Skeletal muscle tissue (tissue), 4 donors: ENCODE results near the gene BIK. TPM values are rescaled to one million over a fixed set of nuclear protein-coding genes. Genes with fewer than 3 reads are reported as not detected.

ENCODE experiments used
- H3K27ac ChIP-seq: one replicate; pipeline ENCODE4 v1.7.0; 2013; ENCODE audit warnings: mild to moderate bottlenecking, low read depth, low read length, inconsistent platforms
- H3K27me3 ChIP-seq, 3 donors: one replicate each; pipeline ENCODE4 v1.7.0; 2013; ENCODE audit warnings: low read length in 3 of 3; ENCODE audit not compliant: control insufficient read depth in 3 of 3, insufficient read depth in 3 of 3
- H3K36me3 ChIP-seq, 3 donors: one replicate each; pipeline ENCODE4 v1.7.0; 2013; ENCODE audit warnings: low read length in 3 of 3; ENCODE audit not compliant: control insufficient read depth in 3 of 3, insufficient read depth in 3 of 3
- H3K4me1 ChIP-seq, 3 donors: one replicate each; pipeline ENCODE4 v1.7.0; 2013; ENCODE audit warnings: low read length in 3 of 3, mild to moderate bottlenecking in 3 of 3; ENCODE audit not compliant: control insufficient read depth in 3 of 3, insufficient read depth in 3 of 3
- H3K4me3 ChIP-seq, 3 donors: one replicate each; pipeline ENCODE4 v1.7.0; 2013; ENCODE audit warnings: low read length in 3 of 3
- H3K9ac ChIP-seq, 3 donors: one replicate each; pipeline ENCODE4 v1.7.0; 2013; ENCODE audit warnings: low read length in 3 of 3, mild to moderate bottlenecking in 3 of 3, moderate library complexity in 2 of 3, low read depth in 1 of 3
- H3K9me3 ChIP-seq, 3 donors: one replicate each; pipeline ENCODE4 v1.7.0; 2013; ENCODE audit warnings: low read length in 3 of 3; ENCODE audit not compliant: control insufficient read depth in 3 of 3
- total RNA-seq: library from RNA; depleted of rRNA; stranded (reverse); fragments of >200 nt; gene quantifications from one replicate; pipeline ENCODE4 v1.2.3, GENCODE V29; 2014
- donor health status: Osteomylitis.

BIK gene
- total RNA-seq, 1 donor from 2014 or later, result 0.52 TPM

- Histone ChIP-seq H3K27me3 (no peaks in the 10 kb centered on the region), H3K4me3 (no peak overlapping the region), H3K9ac (no peak overlapping the region), H3K27ac (no peak overlapping the region), H3K9me3 (no peaks in the 10 kb centered on the region), H3K36me3 (peaks cover 21 to 30% (median 28%) of the 10 kb centered on the region in 3 donors), H3K4me1 (peaks cover 8 to 11% (median 11%) of the 10 kb centered on the region in 3 donors)
Observed at GRCh38 chr22:43166132-43166930, 55.8 kb downstream of the BIK start.

GRCh38 chr22:43167001-43167589 lies 56.5 kb downstream of the BIK start:
- Histone ChIP-seq H3K27me3 (no peaks in the 10 kb centered on the region), H3K36me3 (peaks cover 29 to 38% (median 36%) of the 10 kb centered on the region in 3 donors), H3K9ac (no peak overlapping the region)

GRCh38 chr22:43168471-43169309 lies 58.1 kb downstream of the BIK start:
- peaks cover 37 to 52% (median 40%) of the 10 kb centered on the region in 3 donors for H3K36me3 ChIP-seq
- H3K27me3 ChIP-seq, result no peaks in the 10 kb centered on the region
- H3K9ac ChIP-seq, result no peak overlapping the region
- H3K9me3 ChIP-seq, result no peaks in the 10 kb centered on the region
- H3K27ac ChIP-seq, result no peak overlapping the region
- H3K4me1 ChIP-seq, result peaks cover 3 to 6% (median 6%) of the 10 kb centered on the region in 3 donors
- no peak overlapping the region for H3K4me3 ChIP-seq

More at GRCh38 chr22:43167001-43167589, 56.5 kb downstream of the BIK start:
- Histone ChIP-seq H3K4me3 (no peak overlapping the region), H3K9me3 (no peaks in the 10 kb centered on the region), H3K4me1 (peaks cover 8 to 11% (median 11%) of the 10 kb centered on the region in 3 donors), H3K27ac (no peak overlapping the region)

- peaks cover 0 to 2% (median 0%) of the 10 kb centered on the region in 3 donors for H3K4me1 ChIP-seq
- H3K36me3 ChIP-seq, result peaks cover 45 to 60% (median 46%) of the 10 kb centered on the region in 3 donors
Observed at GRCh38 chr22:43169310-43170130, 59.0 kb downstream of the BIK start.

DNA sequence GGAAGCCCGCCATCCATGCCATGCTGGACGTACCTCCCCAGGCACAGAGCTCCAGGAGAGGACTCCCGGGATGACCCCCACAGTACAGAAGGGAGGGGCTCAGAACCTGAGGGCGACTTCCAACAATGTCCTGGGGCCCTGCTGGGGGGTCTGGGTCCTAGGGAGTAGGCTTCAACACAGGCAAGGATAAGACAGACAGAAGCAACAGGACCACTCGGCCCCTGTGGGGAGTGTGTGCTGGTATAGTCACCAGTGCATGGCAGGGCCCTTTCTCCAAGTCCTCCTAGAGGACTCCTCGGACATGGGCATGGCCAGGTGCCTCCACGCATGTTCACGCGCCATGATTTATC lies 59.6 kb downstream of the BIK start:
- Histone ChIP-seq H3K4me1 (no peaks in the 10 kb centered on the region), H3K4me3 (no peak overlapping the region), H3K27me3 (no peaks in the 10 kb centered on the region), H3K36me3 (peaks cover 47 to 66% (median 47%) of the 10 kb centered on the region in 3 donors), H3K27ac (no peak overlapping the region), H3K9me3 (no peaks in the 10 kb centered on the region), H3K9ac (no peak overlapping the region)

More at GRCh38 chr22:43169310-43170130, 59.0 kb downstream of the BIK start:
- H3K9ac ChIP-seq, result no peak overlapping the region
- no peaks in the 10 kb centered on the region for H3K9me3 ChIP-seq
- H3K27ac ChIP-seq, result no peak overlapping the region
- no peak overlapping the region for H3K4me3 ChIP-seq
- no peaks in the 10 kb centered on the region for H3K27me3 ChIP-seq

GRCh38 chr22:43171019-43171491 lies 60.5 kb downstream of the BIK start:
- Histone ChIP-seq H3K27me3 (no peaks in the 10 kb centered on the region), H3K27ac (no peak overlapping the region), H3K4me3 (no peak overlapping the region), H3K36me3 (peaks cover 50 to 71% (median 51%) of the 10 kb centered on the region in 3 donors), H3K9me3 (no peaks in the 10 kb centered on the region), H3K4me1 (no peaks in the 10 kb centered on the region), H3K9ac (no peak overlapping the region)

- Histone ChIP-seq H3K9me3 (no peaks in the 10 kb centered on the region), H3K4me1 (no peaks in the 10 kb centered on the region), H3K27me3 (no peaks in the 10 kb centered on the region), H3K36me3 (peaks cover 50 to 70% (median 54%) of the 10 kb centered on the region in 3 donors), H3K9ac (no peak overlapping the region), H3K27ac (no peak overlapping the region), H3K4me3 (no peak overlapping the region)
Observed at GRCh38 chr22:43171607-43172006, 61.1 kb downstream of the BIK start.

DNA sequence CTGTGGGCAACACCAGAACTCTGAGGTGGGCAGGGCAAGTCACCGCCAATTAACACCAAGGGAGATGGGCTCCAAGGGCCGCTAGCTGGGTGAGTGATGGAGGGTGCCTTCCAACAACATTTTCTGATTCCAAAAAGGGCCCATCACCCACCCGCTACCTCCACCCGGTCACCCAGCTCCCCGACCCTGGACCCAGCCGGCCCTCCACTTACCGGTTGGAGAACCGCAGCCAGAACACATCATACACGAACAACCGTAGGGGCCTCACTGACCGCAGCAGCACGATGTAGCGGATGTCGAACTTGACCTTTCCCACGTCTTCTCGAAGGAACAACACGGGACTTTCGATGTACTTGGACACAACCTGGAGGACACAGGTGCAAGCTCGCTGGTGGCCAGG lies 61.6 kb downstream of the BIK start:
- no peak overlapping the region for H3K4me3 ChIP-seq
- H3K9me3 ChIP-seq, result no peaks in the 10 kb centered on the region
- no peaks in the 10 kb centered on the region for H3K4me1 ChIP-seq
- H3K9ac ChIP-seq, result no peak overlapping the region
- H3K27me3 ChIP-seq, result no peaks in the 10 kb centered on the region
- H3K27ac ChIP-seq, result no peak overlapping the region
- peaks cover 50 to 67% (median 54%) of the 10 kb centered on the region in 3 donors for H3K36me3 ChIP-seq

GRCh38 chr22:43173566-43173965 lies 63.0 kb downstream of the BIK start:
- H3K4me1 ChIP-seq, result no peaks in the 10 kb centered on the region
- peaks cover 45 to 57% (median 52%) of the 10 kb centered on the region in 3 donors for H3K36me3 ChIP-seq
- H3K9ac ChIP-seq, result no peak overlapping the region
- no peaks in the 10 kb centered on the region for H3K9me3 ChIP-seq
- H3K27me3 ChIP-seq, result no peaks in the 10 kb centered on the region
- no peak overlapping the region for H3K27ac ChIP-seq
- H3K4me3 ChIP-seq, result no peak overlapping the region
